Stimulated activated CD4-positive, alpha-beta T cell treated with anti-CD3 and anti-CD28 coated beads, Interleukin-4, amount 100 ng/mL, for 24 hours (primary cell): Measurements from ENCODE around the gene GLE1.
"Not testable (repeated sequence)": the region's sequence is repeated elsewhere in the genome, so short reads cannot be mapped to it uniquely, and the experiment has no call there.

Experiments
- DNase-seq: peaks from one replicate; pipeline ENCODE4 v3.0.0-alpha.2; 2020

GLE1 gene

GRCh38 chr9:128552744-128553440, 48.4 kb downstream of the GLE1 start:
- peak; percentile 53 for DNase-seq

DNA sequence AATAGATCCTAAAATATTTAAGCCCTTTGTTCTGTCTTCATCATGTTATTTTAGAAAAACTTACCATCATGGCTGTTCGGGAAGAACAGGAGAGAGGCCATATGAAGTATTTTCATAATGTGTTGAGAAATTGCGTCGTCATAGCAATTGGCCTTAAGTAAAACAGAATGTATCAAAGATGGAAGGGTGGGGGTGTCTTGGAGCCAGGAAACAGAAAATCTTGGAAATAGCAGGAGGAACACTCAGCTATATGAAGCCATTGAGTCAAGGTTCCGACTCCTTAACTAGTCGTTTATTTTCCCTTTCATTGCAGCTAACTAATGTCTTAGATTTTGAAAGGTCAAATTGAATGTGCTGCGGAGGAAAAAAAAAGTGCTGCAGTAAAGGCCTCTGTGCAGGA, 49.2 kb downstream of the GLE1 start:
- no peak for DNase-seq

GRCh38 chr9:128554155-128554862, 49.8 kb downstream of the GLE1 start:
- DNase-seq: peak; percentile 47

- DNase-seq: no peak
These were observed 50.7 kb downstream of the GLE1 start for GRCh38 chr9:128555180-128555721.

DNA sequence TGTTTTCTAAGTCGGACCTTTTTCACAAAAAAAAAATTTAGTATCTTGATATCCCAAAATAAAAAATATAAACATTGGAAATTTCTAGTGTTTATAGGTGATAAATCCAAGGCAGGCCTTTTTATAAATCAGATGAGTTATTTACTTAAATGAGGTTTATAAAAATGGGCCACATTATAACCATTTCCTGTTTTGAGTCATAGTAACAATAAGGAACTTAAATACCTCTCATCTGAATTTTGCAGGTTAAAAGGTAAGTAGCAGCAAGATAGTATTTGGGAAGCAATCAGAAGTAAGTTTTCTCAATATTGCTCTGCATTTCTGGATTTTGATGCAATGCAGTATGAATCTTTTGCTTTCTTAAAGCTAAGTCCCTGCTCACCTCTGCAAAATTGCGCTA, 51.8 kb downstream of the GLE1 start:
- DNase-seq: no peak

GRCh38 chr9:128556926-128557634, 52.6 kb downstream of the GLE1 start:
- DNase-seq: no peak

GRCh38 chr9:128558431-128559310, 54.2 kb downstream of the GLE1 start:
- DNase-seq: peak; percentile 51

GRCh38 chr9:128565578-128565977, 61.1 kb downstream of the GLE1 start:
- no peak for DNase-seq

DNA sequence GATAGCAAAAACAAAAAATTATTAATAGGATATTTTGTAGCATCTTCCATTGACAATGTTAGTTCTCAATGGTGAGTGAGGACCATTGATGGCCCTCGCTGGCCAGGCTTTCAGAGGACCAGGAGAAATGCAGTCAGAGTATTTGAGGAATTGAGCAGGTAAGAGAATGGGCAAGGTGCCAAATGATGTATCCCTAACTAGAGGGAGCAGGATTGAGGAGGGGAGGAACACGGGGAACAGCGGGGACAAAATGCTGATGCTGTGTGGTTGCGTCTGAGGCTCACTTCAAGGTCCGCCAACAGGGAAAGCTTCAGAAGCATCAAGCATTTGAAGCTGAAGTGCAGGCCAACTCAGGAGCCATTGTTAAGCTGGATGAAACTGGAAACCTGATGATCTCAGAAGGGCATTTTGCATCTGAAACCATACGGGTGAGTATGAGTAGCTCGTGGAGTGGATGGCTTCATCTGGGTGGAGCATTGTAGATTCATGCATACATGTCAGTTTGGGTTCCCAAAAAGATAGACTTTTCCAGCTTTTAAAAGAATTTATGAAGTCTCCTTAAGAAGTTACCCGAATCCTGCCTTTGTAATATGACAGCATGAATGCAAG, 64.1 kb downstream of the GLE1 start:
- DNase-seq: no peak

DNA sequence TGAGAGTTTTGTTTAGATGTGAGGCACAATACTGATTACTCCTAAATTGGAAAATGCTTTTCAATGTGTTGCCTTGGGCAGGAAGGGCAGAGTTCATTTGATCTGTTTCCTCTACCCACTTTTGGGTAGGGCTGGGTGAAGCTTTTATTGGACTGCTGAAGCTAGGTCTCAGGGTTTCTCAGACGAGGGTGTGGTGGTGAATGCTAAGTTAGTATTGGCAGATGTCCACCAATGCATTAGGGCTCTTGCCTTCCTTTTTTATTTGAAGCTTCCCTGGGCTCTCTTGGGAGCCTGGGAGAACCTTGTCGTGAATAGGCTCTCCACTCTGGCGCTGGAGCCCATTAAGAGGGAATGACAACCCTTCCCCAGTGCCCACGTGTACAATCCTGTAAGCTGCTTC, 71.0 kb downstream of the GLE1 start:
- DNase-seq: no peak

DNA sequence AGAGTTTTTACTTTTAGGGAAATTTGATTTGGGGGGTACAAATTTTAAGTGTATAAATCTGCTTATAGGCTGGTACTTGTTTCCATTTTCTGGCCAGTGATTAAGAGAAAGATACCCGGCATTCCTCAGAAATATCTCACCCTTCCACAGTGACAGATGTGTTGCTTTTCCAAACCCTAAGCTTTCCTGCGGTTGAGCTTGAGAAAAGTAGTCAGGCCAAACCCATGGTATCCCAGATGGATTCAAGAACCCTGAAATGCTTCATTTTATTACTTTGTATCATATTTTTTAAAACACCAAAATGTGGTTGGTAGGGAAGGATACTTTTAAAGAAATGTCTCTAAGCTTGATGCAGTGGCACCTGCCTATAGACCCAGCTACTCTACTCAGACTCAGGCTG, 71.4 kb downstream of the GLE1 start:
- no peak for DNase-seq

DNA sequence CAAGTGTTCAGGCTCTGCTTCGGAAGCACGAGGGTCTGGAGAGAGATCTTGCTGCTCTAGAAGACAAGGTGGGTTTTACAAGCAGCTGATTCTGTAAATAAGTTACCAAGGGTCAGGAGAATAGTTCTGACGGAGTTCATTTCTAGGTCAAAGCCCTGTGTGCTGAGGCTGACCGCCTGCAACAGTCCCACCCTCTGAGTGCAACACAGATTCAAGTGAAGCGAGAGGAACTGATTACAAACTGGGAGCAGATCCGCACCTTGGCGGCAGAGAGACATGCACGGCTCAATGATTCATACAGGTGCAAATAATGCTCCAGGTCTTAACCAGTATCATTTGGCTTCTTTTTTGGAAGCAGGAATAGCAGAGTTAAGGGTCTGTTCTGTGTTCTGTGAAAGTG, 72.7 kb downstream of the GLE1 start:
- DNase-seq: no peak

GRCh38 chr9:128579194-128579593, 74.7 kb downstream of the GLE1 start:
- no peak for DNase-seq

DNA sequence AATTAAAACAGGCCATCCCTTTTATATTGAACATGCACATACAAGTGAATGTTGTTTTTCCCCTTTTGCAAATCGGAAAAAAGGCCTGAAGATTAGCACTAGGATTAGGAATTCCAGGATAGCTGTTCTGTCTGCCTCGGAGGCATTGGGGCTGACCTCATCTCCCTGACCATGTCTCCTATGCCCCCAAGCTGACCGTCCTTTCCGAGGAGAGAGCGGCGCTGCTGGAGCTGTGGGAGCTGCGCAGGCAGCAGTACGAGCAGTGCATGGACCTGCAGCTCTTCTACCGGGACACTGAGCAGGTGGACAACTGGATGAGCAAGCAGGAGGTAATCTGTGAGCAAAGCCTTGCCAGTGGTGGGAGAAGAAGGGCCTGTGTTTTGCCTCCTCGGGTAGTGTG, 76.2 kb downstream of the GLE1 start:
- DNase-seq: no peak

DNA sequence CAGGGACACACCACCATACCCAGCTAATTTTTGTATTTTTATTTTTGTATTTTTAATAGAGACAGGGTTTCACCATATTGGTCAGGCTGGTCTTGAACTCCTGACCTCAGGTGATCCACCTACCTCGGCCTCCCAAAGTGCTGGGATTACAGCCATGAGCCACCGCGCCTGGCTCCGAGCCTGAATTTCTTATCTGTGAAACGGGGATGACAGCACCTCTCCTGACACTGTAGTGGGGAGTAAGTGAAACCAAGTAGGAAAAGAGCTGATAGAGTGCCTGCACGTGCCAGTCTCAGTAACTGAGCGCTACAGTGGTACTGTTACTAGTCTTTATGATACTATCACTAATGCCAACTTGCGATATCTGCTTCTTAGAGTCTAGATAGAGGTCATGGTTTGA, 80.6 kb downstream of the GLE1 start:
- DNase-seq: not testable (repeated sequence)

GRCh38 chr9:128586934-128587333, 82.4 kb downstream of the GLE1 start:
- not testable (repeated sequence) for DNase-seq

- DNase-seq: peak; percentile 51
These were observed 82.9 kb downstream of the GLE1 start for GRCh38 chr9:128587453-128587852.

GRCh38 chr9:128588581-128589233, 84.2 kb downstream of the GLE1 start:
- no peak for DNase-seq
